Endothelial cell of coronary artery (primary cell): ENCODE data around the gene SIGLECL1. TPM values are rescaled to one million over a fixed set of nuclear protein-coding genes. Genes with fewer than 3 reads are reported as not detected.

Experiments used
- total RNA-seq: library from RNA; depleted of rRNA; stranded (reverse); fragments of >200 nt; gene quantifications from 2 replicates; pipeline ENCODE4 v1.2.3, GENCODE V29; 2014

SIGLECL1 gene
- not detected in 2 replicates for total RNA-seq

DNA sequence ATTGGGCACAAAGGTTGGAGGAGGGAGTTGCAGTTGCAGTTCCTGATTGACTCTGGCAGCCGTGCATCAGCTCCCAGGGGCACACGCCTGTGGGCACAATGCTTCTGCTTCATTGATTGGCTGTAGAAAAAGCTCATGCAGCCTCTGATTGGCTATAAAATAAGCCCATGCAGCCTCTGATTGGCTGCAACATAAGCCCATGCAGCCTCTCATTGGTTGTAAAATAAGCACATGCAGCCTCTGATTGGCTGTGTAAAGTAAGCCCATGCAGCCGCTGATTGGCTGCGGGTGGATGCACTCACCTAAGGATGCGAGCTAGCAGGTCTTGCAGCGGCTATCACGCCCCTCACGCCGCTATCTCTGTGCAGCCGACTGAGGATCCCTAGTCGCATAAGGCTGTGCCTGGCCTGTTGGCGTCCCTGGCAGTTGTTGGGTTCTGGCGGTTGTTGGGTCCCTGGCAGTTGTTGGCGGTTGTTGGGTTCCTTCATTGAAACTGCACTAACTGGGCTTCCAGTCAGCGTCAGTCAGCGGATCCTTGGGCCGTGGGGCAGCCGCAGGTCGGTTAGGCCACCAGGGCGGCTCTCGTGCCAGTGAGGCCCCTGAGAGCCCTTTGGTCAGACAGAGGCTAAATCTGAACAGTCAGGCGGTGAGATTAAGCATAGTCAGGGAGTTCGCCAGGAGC, at the start of gene SIGLECL1:
Gene SIGLECL1 (plus strand): TSS at position 295 of the 682 bp plus-strand sequence. CDS start 12,993 bp downstream, outside the sequence.

DNA sequence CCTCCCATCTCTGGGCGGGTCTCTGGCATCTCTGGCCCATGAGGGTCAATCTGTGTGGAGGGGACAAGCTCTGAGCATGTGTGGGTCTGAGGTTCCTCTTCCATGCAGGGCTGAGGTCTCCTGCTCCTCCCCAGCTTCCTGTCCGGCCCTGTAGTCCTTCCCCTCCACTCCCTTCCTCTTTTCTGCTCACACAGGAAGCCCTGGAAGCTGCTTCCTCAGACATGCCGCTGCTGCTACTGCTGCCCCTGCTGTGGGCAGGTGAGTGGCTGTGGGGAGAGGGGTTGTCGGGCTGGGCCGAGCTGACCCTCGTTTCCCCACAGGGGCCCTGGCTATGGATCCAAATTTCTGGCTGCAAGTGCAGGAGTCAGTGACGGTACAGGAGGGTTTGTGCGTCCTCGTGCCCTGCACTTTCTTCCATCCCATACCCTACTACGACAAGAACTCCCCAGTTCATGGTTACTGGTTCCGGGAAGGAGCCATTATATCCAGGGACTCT, 25.9 kb upstream of the SIGLECL1 start, which contains the start of gene CD33:
Gene CD33 (plus strand): TSS at position 183 of the 496 bp plus-strand sequence. CDS start 39 bp downstream, at position 222.

DNA sequence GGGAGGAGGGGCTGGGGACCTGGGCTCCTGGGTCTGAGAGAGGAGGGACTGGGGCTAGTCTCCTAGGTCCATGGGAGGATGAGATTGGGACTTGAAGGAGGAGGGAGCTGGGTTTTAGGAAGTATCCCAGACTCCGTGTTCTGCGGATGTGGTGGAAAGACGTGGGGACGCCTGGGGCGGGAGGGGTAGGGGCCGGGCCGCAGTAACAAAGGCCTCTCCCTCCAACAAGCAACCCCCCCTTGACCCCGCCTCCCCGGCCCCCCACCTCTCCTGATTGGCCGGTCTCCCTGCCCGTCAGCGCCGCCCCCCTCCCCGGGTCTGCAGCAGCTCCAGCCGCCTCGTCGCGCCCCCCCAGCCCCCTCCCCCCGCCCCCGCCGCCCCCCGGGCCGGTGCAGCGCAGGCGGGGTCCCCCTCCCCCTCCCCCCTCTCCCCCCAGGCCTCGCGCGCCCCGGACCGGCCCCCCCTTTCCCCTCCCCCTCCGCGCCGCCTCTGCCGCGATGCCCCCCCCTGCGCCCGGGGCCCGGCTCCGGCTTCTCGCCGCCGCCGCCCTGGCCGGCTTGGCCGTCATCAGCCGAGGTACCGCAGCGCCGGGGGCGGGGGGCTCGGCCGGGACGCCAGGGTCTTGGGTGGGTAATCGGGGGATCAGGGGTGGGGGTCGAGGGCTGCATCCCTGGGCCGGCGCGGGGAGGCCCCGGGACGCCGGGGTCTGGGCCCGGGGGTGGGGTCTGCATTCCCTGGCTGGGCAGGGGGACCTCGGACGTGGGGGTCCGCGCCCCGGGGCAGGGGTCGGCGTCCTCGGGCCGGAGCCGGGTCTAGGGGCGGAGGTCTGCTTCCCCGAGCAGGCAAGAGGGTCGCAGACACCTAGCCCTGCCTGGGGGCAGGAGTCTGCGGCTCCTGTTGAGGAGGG, 60.7 kb downstream of the SIGLECL1 start, which contains the start of gene IGLON5:
Gene IGLON5 (plus strand): TSS at position 294 of the 907 bp plus-strand sequence. CDS start 204 bp downstream, at position 498.

Other genes with a start within 250 kb of the SIGLECL1 start
- gene KLK8, start 249.5 kb upstream of the SIGLECL1 start, total RNA-seq, result not detected in 2 replicates
- under 0.01 TPM in 1 of 2 replicates, not detected in the other for gene KLK10, start 231.4 kb upstream of the SIGLECL1 start, total RNA-seq
- gene KLK11, start 224.5 kb upstream of the SIGLECL1 start, total RNA-seq, result not detected in 2 replicates
- gene KLK12, start 216.1 kb upstream of the SIGLECL1 start, total RNA-seq, result not detected in 2 replicates
- not detected in 2 replicates for gene KLK13, start 186.0 kb upstream of the SIGLECL1 start, total RNA-seq
- gene KLK14, start 168.2 kb upstream of the SIGLECL1 start, total RNA-seq, result 0.19 TPM in 1 of 2 replicates, not detected in the other
- gene CTU1, start 142.7 kb upstream of the SIGLECL1 start, total RNA-seq, result 5.8 and 7.3 TPM in 2 replicates
- gene SIGLEC9, start 126.2 kb upstream of the SIGLECL1 start, total RNA-seq, result 0.09 TPM in 1 of 2 replicates, not detected in the other
- gene SIGLEC7, start 108.8 kb upstream of the SIGLECL1 start, total RNA-seq, result under 0.01 TPM in 1 of 2 replicates, not detected in the other
- gene CD33, start 26.0 kb upstream of the SIGLECL1 start, total RNA-seq, result not detected in 2 replicates
- gene IGLON5, start 60.6 kb downstream of the SIGLECL1 start, total RNA-seq, result under 0.01 TPM in 1 of 2 replicates, not detected in the other
- gene VSIG10L, start 91.1 kb downstream of the SIGLECL1 start, total RNA-seq, result 0.18 and 0.19 TPM in 2 replicates
- gene ETFB, start 115.3 kb downstream of the SIGLECL1 start, total RNA-seq, result 121 and 134 TPM in 2 replicates
- gene CLDND2, start 117.9 kb downstream of the SIGLECL1 start, total RNA-seq, result 0.18 TPM in 1 of 2 replicates, not detected in the other
- not detected in 2 replicates for gene NKG7, start 121.6 kb downstream of the SIGLECL1 start, total RNA-seq
- not detected in 2 replicates for gene LIM2, start 136.9 kb downstream of the SIGLECL1 start, total RNA-seq
- not detected in 2 replicates for gene C19orf84, start 139.5 kb downstream of the SIGLECL1 start, total RNA-seq
- not detected in 2 replicates for gene SIGLEC10, start 166.6 kb downstream of the SIGLECL1 start, total RNA-seq
- gene SIGLEC8, start 207.4 kb downstream of the SIGLECL1 start, total RNA-seq, result not detected in 2 replicates
- gene CEACAM18, start 227.5 kb downstream of the SIGLECL1 start, total RNA-seq, result not detected in 2 replicates